SH-SY5Y (cell line): ENCODE data around the gene CPNE4.

Source experiments
- GATA2 ChIP-seq: IDR thresholded peaks from 2 replicates; pipeline ENCODE4 v1.6.1; 2011; ENCODE audit warnings: mild to moderate bottlenecking, low read depth, low read length
- GATA3 ChIP-seq: IDR thresholded peaks from 2 replicates; pipeline ENCODE4 v1.6.1; 2011; ENCODE audit warnings: low read depth, mild to moderate bottlenecking, low read length, moderate library complexity

CPNE4 gene

GRCh38 chr3:131735116-131735515 is 299.7 kb downstream of the CPNE4 start:
- TF ChIP-seq GATA2 = no peak
- TF ChIP-seq GATA3 = no peak

GRCh38 chr3:131733086-131733841 is 301.6 kb downstream of the CPNE4 start:
- no peak for TF ChIP-seq GATA3
- no peak for TF ChIP-seq GATA2

GRCh38 chr3:131731709-131732108 is 303.1 kb downstream of the CPNE4 start:
- no peak for TF ChIP-seq GATA3
- no peak for TF ChIP-seq GATA2

DNA sequence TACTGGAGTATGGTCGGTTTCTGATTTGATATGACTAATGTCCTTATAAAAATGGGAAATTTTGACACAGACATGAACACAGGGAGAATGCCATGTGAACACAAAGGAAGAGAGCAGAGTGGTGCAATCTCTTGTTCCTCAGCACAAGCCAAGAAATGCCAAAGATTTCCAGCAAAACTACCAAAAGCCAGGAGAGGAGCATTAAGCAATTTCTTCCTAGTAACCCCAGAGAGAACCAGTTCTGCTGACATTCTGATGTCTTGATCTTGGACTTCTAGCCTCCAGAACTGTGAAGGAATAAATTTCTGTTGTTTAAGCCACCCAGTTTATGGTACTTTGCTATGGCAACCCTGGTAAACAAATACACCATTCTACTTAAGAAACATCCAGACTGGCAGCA is 304.2 kb downstream of the CPNE4 start:
- TF ChIP-seq GATA2 (no peak), GATA3 (no peak)

DNA sequence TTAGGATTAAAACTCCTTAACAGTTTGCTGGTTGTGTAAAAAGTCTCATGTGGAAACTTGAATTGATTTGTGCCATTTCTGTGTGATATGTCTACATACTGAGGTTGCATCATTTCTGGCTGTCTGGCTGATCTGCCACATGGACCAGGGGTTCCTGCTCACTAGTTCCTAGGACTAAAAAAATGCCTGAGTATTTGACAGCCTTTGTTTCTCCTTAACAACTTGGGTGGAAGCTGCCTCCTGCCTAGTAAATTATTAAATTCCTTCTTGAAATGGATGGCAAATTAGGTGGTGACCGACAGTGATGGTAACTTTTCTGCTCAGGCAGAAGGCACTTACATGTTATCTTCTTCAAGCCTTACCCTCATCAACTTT is 305.2 kb downstream of the CPNE4 start:
- TF ChIP-seq GATA2 = no peak
- no peak for TF ChIP-seq GATA3

GRCh38 chr3:131728898-131729642 is 305.7 kb downstream of the CPNE4 start:
- TF ChIP-seq GATA2 (no peak), GATA3 (no peak)

- no peak for TF ChIP-seq GATA2
- no peak for TF ChIP-seq GATA3
These were observed 309.4 kb downstream of the CPNE4 start for GRCh38 chr3:131725414-131725813.

GRCh38 chr3:131723343-131723742 is 311.5 kb downstream of the CPNE4 start:
- no peak for TF ChIP-seq GATA3
- no peak for TF ChIP-seq GATA2

- TF ChIP-seq GATA2 = no peak
- TF ChIP-seq GATA3 = no peak
These were observed 317.3 kb downstream of the CPNE4 start for GRCh38 chr3:131717493-131717892.

GRCh38 chr3:131716943-131717342 is 317.9 kb downstream of the CPNE4 start:
- TF ChIP-seq GATA3 (no peak), GATA2 (no peak)

DNA sequence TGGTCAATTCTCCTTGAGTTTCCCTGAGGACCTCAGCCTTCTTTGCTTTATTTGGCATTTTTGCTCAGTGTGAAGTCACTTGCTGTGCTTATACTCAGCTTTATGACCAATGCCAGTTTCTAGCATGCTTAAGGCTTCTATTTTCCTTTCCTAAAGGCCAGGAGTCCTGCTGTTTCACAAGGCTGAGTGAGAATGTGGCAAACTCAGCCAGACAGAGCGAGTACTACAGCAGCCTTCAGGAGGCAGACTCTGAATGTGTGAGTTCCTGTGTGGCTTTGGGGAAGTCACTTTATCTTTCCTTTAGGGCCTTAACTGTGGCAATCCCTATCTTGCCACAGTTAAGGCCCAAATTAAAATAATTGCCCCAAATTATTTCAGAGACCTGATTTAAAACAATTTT is 318.8 kb downstream of the CPNE4 start:
- TF ChIP-seq GATA3 = no peak

GRCh38 chr3:131714585-131715220 is 320.1 kb downstream of the CPNE4 start:
- TF ChIP-seq GATA2 (no peak), GATA3 (no peak)

DNA sequence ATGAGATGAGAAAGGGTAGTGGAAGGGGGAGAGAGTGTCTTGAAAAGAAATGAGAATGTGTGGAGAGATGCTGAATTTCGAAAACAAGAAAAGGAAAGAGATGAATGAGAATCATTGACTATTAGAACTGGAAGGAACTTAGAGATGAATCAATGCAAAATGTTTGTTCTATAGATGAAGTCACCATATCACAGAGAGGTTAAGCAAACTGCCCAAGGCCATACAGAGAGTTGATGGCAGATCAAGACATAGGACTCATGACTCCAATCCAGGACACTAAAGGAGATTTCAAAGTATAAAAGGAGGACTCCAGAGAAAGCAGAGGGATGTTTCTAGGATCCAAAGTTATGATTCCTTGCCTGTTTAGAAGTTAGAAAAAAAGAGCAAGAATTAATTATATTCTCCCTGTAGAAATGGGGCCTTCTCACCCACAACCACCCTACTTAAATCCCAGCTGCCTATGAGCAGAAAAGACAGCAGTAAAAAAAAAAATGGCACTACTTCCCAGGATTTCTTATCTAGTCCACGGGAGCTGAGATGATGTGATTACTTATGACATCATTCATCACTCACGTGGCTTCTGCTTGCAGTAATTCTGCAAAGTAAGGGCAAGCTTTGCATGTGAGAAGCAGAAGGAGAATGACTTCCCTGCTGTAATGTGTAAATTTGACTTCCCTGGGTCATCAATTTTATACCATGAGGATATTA is 321.2 kb downstream of the CPNE4 start:
- peak; percentile 41; the same call in 1 of the 2 replicates for TF ChIP-seq GATA2
- no peak for TF ChIP-seq GATA3

DNA sequence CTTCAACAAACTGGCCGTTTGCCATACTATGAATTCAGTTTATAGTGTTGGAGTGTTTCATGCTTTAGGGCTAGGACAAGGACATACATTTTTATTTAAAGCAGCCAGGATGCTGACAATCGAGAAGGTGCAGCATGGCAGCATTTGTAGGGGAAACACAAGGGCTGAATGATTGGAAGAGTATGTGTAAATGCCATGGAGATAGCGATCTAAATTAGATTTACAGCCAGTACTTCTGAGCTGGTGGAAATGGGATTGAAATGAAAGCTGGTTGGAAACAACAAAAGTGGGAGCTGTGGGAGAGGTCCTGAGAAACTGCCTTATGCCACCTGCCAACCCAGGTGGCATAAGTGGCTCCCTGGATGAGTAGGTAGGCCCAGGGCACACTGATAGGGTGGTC is 322.2 kb downstream of the CPNE4 start:
- TF ChIP-seq GATA2 = peak; percentile 86
- TF ChIP-seq GATA3 = peak; percentile 86
